Mesenchymal stem cell (in vitro differentiated cells and primary cell): Measurements from ENCODE around the gene HSD17B4.

Source experiments
- DNase-seq: peaks from one replicate; pipeline ENCODE4 v3.0.0-alpha.2; 2013
- H2AFZ ChIP-seq: one replicate; pipeline ENCODE4 v1.6.1; 2013; ENCODE audit warnings: low read depth, mild to moderate bottlenecking, control low read depth, inconsistent platforms, low read length, moderate library complexity
- H2AK5ac ChIP-seq: 2 replicates; pipeline ENCODE4 v1.6.1; 2013; ENCODE audit warnings: low read length, moderate library complexity, mild to moderate bottlenecking, inconsistent platforms; ENCODE audit not compliant: severe bottlenecking
- H2BK120ac ChIP-seq: one replicate; pipeline ENCODE4 v1.6.1; 2013; ENCODE audit warnings: low read depth, mild to moderate bottlenecking, inconsistent platforms, low read length, moderate library complexity
- H2BK12ac ChIP-seq, 2 experiments: one replicate each; pipeline ENCODE4 v1.6.1; 2013; ENCODE audit warnings: inconsistent platforms in 2 of 2, low read length in 2 of 2, mild to moderate bottlenecking in 2 of 2, moderate library complexity in 2 of 2, control low read depth in 1 of 2
- H2BK15ac ChIP-seq: one replicate; pipeline ENCODE4 v1.6.1; 2013; ENCODE audit warnings: mild to moderate bottlenecking, low read depth, inconsistent platforms; ENCODE audit not compliant: poor library complexity, severe bottlenecking
- H2BK5ac ChIP-seq: 2 replicates; pipeline ENCODE4 v1.6.1; 2013; ENCODE audit warnings: low read depth, mild to moderate bottlenecking, low read length, control low read depth, inconsistent platforms; ENCODE audit not compliant: poor library complexity, severe bottlenecking
- H3K14ac ChIP-seq, 2 experiments: one replicate each; pipeline ENCODE4 v1.6.1; 2013; ENCODE audit warnings: inconsistent platforms in 2 of 2, low read length in 2 of 2, control low read depth in 1 of 2, mild to moderate bottlenecking in 1 of 2, moderate library complexity in 1 of 2
- H3K18ac ChIP-seq, 2 experiments: one replicate each; pipeline ENCODE4 v1.6.1; 2013; ENCODE audit warnings: inconsistent platforms in 2 of 2, low read length in 2 of 2, control low read depth in 1 of 2, low read depth in 1 of 2, mild to moderate bottlenecking in 1 of 2
- H3K23ac ChIP-seq, 2 experiments: one replicate each; pipeline ENCODE4 v1.6.1; 2013; ENCODE audit warnings: inconsistent platforms in 2 of 2, low read length in 2 of 2, mild to moderate bottlenecking in 2 of 2, moderate library complexity in 2 of 2, control low read depth in 1 of 2
- H3K27ac ChIP-seq: 2 replicates; pipeline ENCODE4 v1.5.1; 2013; ENCODE audit warnings: mild to moderate bottlenecking, moderate library complexity, low read length, control low read depth, inconsistent platforms; ENCODE audit not compliant: poor library complexity, severe bottlenecking
- H3K27me3 ChIP-seq, 2 experiments: 2 replicates each; pipeline versions ENCODE4 v1.6.1 to v1.7.0; 2013; ENCODE audit warnings: low read length in 2 of 2, mild to moderate bottlenecking in 2 of 2, moderate library complexity in 2 of 2, control low read depth in 1 of 2, inconsistent platforms in 1 of 2; ENCODE audit not compliant: control insufficient read depth in 1 of 2, insufficient read depth in 1 of 2
- H3K36me3 ChIP-seq, 2 experiments: 2 replicates each; pipeline versions ENCODE4 v1.6.1 to v1.7.0; 2013; ENCODE audit warnings: low read length in 2 of 2, control low read depth in 1 of 2, inconsistent platforms in 1 of 2, low read depth in 1 of 2, mild to moderate bottlenecking in 1 of 2; ENCODE audit not compliant: insufficient read depth in 2 of 2, control insufficient read depth in 1 of 2
- H3K4ac ChIP-seq, 2 experiments: one replicate each; pipeline ENCODE4 v1.6.1; 2013; ENCODE audit warnings: inconsistent platforms in 2 of 2, low read length in 2 of 2, mild to moderate bottlenecking in 2 of 2, moderate library complexity in 2 of 2, control low read depth in 1 of 2, low read depth in 1 of 2
- H3K4me1 ChIP-seq: 2 replicates; pipeline ENCODE4 v1.6.1; 2013; ENCODE audit warnings: low read depth, low read length, control low read depth; ENCODE audit not compliant: control insufficient read depth, insufficient read depth
- H3K4me2 ChIP-seq: 2 replicates; pipeline ENCODE4 v1.6.1; 2013; ENCODE audit warnings: low read length, mild to moderate bottlenecking, inconsistent platforms; ENCODE audit not compliant: poor library complexity, severe bottlenecking
- H3K4me3 ChIP-seq, 2 experiments: 2 replicates each; pipeline versions ENCODE4 v1.5.1 to v1.7.0; 2013; ENCODE audit warnings: low read length in 2 of 2, mild to moderate bottlenecking in 2 of 2, control low read depth in 1 of 2, low read depth in 1 of 2; ENCODE audit not compliant: insufficient read depth in 1 of 2
- H3K79me1 ChIP-seq: replicated peaks from 2 replicates; pipeline ENCODE4 v1.6.1; 2013; ENCODE audit warnings: mild to moderate bottlenecking, control low read depth, low read length, inconsistent platforms; ENCODE audit not compliant: poor library complexity, severe bottlenecking
- H3K9ac ChIP-seq: 2 replicates; pipeline ENCODE4 v1.7.0; 2013; ENCODE audit warnings: mild to moderate bottlenecking, low read length, moderate library complexity
- H3K9me3 ChIP-seq: 2 replicates; pipeline ENCODE4 v1.7.0; 2013; ENCODE audit warnings: mild to moderate bottlenecking, low read length; ENCODE audit not compliant: control insufficient read depth
- H4K8ac ChIP-seq: one replicate; pipeline ENCODE4 v1.6.1; 2013; ENCODE audit warnings: inconsistent platforms, mild to moderate bottlenecking, low read length, moderate library complexity
- H4K91ac ChIP-seq: one replicate; pipeline ENCODE4 v1.6.1; 2013; ENCODE audit warnings: mild to moderate bottlenecking, low read length, inconsistent platforms
- WGBS: methylation state at CpG from one replicate; pipeline ENCODE4 v1.1.7; 2013; ENCODE audit warnings: mixed read lengths; 5-methylcytosine and 5-hydroxymethylcytosine counted together

HSD17B4 gene

GRCh38 chr5:119453040-119453373 lies 710 bp downstream of the HSD17B4 start:
- peak overlapping the region; percentile 15 for H2BK120ac ChIP-seq
- H3K4me2 ChIP-seq = peak overlapping the region; percentile 97
- H4K8ac ChIP-seq = no peak overlapping the region
- peaks cover 19% of the 10 kb centered on the region for H3K79me1 ChIP-seq
- no peak overlapping the region for H3K27ac ChIP-seq
- H2AK5ac ChIP-seq = no peak overlapping the region
- under 1% methylated on average over 10 of the region's 12 CpGs for WGBS
- peak overlapping the region; percentile 98 to 99 for H3K4me3 ChIP-seq
- H2BK12ac ChIP-seq = no peak overlapping the region
- peak; percentile 59 for DNase-seq
- peaks cover 0 to 8% of the 10 kb centered on the region in 2 experiments for H3K36me3 ChIP-seq
- H3K27me3 ChIP-seq = no peaks in the 10 kb centered on the region
- peak overlapping the region; percentile 96 for H3K9ac ChIP-seq
- no peak overlapping the region for H2BK5ac ChIP-seq
- H2AFZ ChIP-seq = peak overlapping the region; percentile 91
- H3K4ac ChIP-seq = peak overlapping the region in 1 of 2 experiments; percentile 78
- H3K18ac ChIP-seq = peak overlapping the region in 1 of 2 experiments; percentile 46
- no peaks in the 10 kb centered on the region for H3K4me1 ChIP-seq
- H2BK15ac ChIP-seq = no peak overlapping the region
- peaks cover 6% of the 10 kb centered on the region for H3K9me3 ChIP-seq
- no peak overlapping the region for H3K14ac ChIP-seq
- no peak overlapping the region for H3K23ac ChIP-seq
- no peak overlapping the region for H4K91ac ChIP-seq

GRCh38 chr5:119454171-119454570 lies 1.9 kb downstream of the HSD17B4 start:
- peaks cover 6% of the 10 kb centered on the region for H3K9me3 ChIP-seq
- 98% methylated on average over 3 of the region's 3 CpGs for WGBS
- H3K4me2 ChIP-seq = no peak overlapping the region
- peaks cover 22% of the 10 kb centered on the region for H3K79me1 ChIP-seq
- no peak overlapping the region for H3K14ac ChIP-seq
- H3K4me3 ChIP-seq = peak overlapping the region in 1 of 2 experiments; percentile 99
- H3K4ac ChIP-seq = no peak overlapping the region
- H2AFZ ChIP-seq = no peak overlapping the region
- H3K4me1 ChIP-seq = no peaks in the 10 kb centered on the region
- peaks cover 0 to 15% of the 10 kb centered on the region in 2 experiments for H3K36me3 ChIP-seq
- H2AK5ac ChIP-seq = no peak overlapping the region
- DNase-seq = no peak
- H2BK5ac ChIP-seq = no peak overlapping the region
- H4K8ac ChIP-seq = no peak overlapping the region
- no peak overlapping the region for H3K23ac ChIP-seq
- H4K91ac ChIP-seq = no peak overlapping the region
- H3K18ac ChIP-seq = no peak overlapping the region
- no peak overlapping the region for H2BK15ac ChIP-seq
- no peak overlapping the region for H2BK120ac ChIP-seq
- no peak overlapping the region for H3K9ac ChIP-seq
- H3K27me3 ChIP-seq = no peaks in the 10 kb centered on the region
- H3K27ac ChIP-seq = no peak overlapping the region
- no peak overlapping the region for H2BK12ac ChIP-seq

GRCh38 chr5:119458911-119459632 lies 6.8 kb downstream of the HSD17B4 start:
- no peak overlapping the region for H3K14ac ChIP-seq
- H3K4me3 ChIP-seq = no peak overlapping the region
- H3K4me1 ChIP-seq = no peaks in the 10 kb centered on the region
- H3K9me3 ChIP-seq = no peaks in the 10 kb centered on the region
- H3K9ac ChIP-seq = no peak overlapping the region
- 71% methylated on average over 2 of the region's 4 CpGs for WGBS
- H2AFZ ChIP-seq = no peak overlapping the region
- H4K8ac ChIP-seq = no peak overlapping the region
- no peak overlapping the region for H3K27ac ChIP-seq
- H3K4ac ChIP-seq = no peak overlapping the region
- no peak overlapping the region for H2BK120ac ChIP-seq
- peaks cover 0 to 26% of the 10 kb centered on the region in 2 experiments for H3K36me3 ChIP-seq
- no peak overlapping the region for H4K91ac ChIP-seq
- no peaks in the 10 kb centered on the region for H3K27me3 ChIP-seq
- H3K18ac ChIP-seq = no peak overlapping the region
- no peak overlapping the region for H3K23ac ChIP-seq
- no peak for DNase-seq
- H3K79me1 ChIP-seq = peaks cover 20% of the 10 kb centered on the region
- H2BK12ac ChIP-seq = no peak overlapping the region
- no peak overlapping the region for H2BK5ac ChIP-seq
- H3K4me2 ChIP-seq = no peak overlapping the region
- H2AK5ac ChIP-seq = no peak overlapping the region
- H2BK15ac ChIP-seq = no peak overlapping the region

- H3K18ac ChIP-seq = no peak overlapping the region
- H3K9ac ChIP-seq = no peak overlapping the region
- H3K27ac ChIP-seq = no peak overlapping the region
- no peak overlapping the region for H2BK120ac ChIP-seq
- no peak overlapping the region for H4K91ac ChIP-seq
- 100% methylated on average over 1 of the region's 1 CpG for WGBS
- H4K8ac ChIP-seq = no peak overlapping the region
- no peak for DNase-seq
- H2AFZ ChIP-seq = no peak overlapping the region
- no peak overlapping the region for H3K4me3 ChIP-seq
- no peak overlapping the region for H2BK5ac ChIP-seq
- no peak overlapping the region for H3K23ac ChIP-seq
- H2BK15ac ChIP-seq = no peak overlapping the region
- H3K14ac ChIP-seq = no peak overlapping the region
- H3K9me3 ChIP-seq = peaks cover 25% of the 10 kb centered on the region
- peaks cover 14% of the 10 kb centered on the region for H3K79me1 ChIP-seq
- no peaks in the 10 kb centered on the region for H3K27me3 ChIP-seq
- no peak overlapping the region for H2AK5ac ChIP-seq
- no peak overlapping the region for H3K4ac ChIP-seq
- H2BK12ac ChIP-seq = no peak overlapping the region
- no peaks in the 10 kb centered on the region for H3K4me1 ChIP-seq
- H3K36me3 ChIP-seq = peaks cover 10 to 12% of the 10 kb centered on the region in 2 experiments
- H3K4me2 ChIP-seq = no peak overlapping the region
Measured at GRCh38 chr5:119465640-119466039, 13.3 kb downstream of the HSD17B4 start.
